Right lung (tissue), 5 donors: ENCODE measurements around the gene TCF7. TPM values are rescaled to one million over a fixed set of nuclear protein-coding genes. Genes with fewer than 3 reads are reported as not detected.

Source experiments
- DNase-seq, 2 donors: peaks; one replicate each; pipeline ENCODE4 v3.0.0-alpha.2; 2013
- polyA plus RNA-seq, 5 donors: library from polyadenylated mRNA; unstranded; fragments of 120-200 nt; gene quantifications; one replicate each; pipeline versions ENCODE4 v1.2.1 to v1.2.3, GENCODE V29; 2013; ENCODE audit warnings: inconsistent platforms in 1 of 5, low replicate concordance in 1 of 5; ENCODE audit not compliant: insufficient read length in 5 of 5, insufficient read depth in 1 of 5

The TCF7 gene
- polyA plus RNA-seq, 5 donors: 14.9 to 18.9 (median 16.4) TPM

DNA sequence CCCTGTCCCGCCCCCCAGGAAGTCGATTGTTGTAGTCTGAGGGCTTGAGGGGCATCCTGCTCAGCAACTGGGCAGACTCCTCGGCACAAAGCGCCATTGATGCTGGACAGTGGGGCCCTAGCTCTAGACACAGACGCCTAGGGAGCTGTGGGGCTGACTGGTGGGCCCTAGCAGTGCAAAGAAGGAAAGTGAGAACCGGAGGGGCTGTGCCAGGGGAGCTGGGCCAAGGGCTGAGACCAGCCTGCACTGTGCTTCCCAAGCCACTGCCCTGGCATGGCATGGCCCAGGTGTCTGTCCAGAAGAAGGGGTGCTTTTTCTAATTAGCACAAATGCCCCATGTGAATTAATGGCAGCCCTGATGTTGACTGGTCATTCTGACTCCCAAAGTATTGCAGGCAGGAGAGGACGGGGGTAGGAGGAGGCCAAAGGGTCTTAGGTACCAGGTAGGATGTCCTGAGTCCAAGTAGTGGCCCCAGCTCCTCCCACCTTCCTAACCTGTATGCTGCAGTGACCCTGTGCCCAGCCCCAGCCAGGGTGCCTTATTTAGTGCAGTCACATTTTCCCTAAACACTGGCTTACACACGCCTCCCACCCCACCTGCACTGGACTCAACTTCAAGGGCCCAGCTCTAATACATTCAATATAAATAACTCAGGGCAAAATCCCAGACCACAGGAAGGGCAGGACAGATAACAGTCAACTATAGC is 15.9 kb downstream of the TCF7 start:
- no peak for DNase-seq

DNA sequence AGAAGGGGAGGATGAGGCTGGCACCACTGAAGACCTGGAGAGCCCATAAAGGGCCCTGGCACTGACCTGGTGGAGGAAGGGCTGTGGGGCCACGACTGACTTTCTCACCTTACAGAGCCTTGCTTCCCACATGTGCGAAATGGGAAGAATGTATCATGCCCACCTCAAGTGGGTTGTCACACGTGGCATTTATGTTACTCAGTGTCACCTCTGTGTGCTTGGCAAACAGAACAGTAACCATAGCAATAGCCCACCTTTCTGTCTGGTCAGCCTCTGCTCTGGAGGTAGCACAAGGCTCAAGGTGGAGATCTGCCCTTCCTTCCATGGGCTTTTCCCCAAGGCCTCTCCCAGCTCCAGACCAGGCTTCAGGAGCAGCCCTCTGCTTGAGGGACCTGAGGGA is 16.7 kb downstream of the TCF7 start:
- no peak for DNase-seq

DNA sequence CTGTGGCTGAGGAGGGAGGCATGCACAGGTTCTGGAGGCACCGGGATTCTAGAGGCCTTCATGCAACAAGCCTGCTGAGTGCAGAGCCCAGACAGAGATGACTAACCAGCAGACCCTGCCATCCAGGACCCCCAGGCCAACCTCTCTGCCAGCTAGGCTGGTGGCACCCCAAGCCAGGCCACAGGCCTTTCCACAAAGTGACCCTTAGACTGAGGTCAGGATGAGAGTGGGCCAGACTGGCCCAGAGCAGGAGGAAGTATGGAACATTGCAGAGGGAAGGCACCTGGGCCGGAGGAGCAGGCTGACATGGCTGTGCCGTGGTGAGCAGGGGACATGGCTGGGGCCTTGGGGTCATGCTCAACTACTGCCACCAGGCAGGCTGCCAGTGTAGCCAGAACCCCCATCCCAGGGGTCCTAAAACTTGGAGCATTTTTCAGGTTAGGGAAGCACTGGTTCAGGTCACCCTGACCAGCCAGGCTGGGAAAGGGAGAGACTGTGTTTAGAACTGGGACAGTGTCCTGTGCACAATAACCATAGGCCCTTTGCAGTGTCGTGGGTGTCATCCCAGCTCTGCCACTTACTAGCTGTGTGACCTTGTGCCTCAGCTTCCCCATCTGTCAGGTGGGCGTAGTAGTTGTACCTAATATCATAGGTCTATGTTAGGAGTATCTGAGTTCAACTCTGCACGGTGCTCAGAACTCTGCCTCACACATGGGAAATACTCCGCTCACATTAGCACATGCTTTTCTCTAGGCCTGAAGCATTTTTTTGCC is 17.3 kb downstream of the TCF7 start:
- no peak for DNase-seq

DNA sequence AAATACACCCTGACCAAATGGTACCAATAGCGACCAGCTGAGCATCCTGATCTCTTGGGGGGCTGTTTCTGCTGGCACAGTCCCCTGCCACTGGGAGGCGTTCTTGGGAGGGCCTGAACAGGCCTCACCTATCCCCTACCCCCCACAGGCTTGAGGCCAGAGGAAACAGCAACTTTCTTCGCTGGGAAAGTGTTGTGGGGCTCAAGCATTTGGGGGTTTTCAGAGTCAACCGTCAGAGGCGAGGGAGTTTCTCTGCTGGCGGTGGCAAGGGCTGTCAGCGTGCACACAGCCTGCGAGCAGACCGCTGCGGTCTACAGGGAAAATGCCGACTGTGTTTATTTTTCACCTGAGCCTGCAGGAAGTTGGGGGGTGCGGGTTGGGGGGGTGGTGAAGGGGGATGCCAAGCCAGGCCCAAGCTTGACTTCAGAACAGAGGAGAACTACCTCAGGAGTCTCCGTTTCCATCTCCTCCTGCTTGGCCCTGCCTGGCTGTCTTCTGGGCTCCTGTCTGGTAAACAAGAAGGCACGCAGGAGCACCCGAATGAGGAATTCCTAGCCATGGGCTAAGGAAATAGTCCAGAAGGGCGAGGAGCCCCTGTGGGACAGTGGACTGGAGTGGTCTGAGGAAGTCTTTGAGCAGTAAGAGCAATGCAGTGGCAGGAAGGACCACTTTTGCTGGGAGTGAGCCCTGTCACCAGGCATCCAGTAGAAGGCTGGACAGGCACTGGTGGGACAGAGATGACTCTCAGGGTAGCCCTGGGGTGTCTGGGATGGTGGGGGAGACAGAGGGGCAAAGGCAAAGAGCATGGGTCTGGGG is 18.1 kb downstream of the TCF7 start:
- DNase-seq: no peak

DNA sequence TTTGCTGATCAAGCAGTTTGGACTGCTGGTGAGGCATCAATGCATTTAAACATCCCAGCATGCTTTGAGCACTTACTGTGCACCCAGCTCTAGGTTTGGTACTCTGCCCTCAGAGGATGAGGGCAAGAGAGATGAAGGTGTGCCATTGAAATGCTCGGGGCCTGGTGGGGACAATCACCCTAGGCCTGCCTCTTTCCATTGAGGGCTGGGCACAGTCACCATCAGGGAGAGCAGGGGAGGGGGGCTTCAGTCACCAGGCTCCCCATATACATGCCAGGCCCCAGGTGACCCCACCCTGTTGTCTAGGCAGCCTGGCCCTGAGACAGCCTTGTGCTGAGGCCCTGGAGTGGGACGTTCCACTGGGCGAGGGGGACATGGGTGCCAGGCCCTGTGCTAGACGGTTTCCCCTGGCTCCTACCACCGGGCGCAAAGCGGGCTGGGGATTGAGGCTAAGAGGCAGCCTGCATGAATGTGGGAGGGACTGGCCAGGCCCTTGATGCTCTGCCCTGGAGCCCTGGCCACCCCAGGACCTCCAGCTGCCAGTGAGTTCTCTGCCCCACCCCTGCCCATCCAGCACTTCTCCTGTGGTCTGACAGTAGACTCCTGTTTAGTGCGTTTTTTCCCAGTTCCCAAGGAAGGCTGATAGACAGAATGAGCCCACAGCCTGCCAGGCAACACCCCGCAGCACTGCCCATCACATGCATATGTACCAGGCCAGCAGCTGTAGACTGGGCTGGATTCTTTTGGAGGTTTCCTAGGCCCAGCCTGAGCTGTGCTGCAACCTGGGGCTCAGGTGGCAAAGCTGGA is 18.9 kb downstream of the TCF7 start:
- DNase-seq: no peak

DNA sequence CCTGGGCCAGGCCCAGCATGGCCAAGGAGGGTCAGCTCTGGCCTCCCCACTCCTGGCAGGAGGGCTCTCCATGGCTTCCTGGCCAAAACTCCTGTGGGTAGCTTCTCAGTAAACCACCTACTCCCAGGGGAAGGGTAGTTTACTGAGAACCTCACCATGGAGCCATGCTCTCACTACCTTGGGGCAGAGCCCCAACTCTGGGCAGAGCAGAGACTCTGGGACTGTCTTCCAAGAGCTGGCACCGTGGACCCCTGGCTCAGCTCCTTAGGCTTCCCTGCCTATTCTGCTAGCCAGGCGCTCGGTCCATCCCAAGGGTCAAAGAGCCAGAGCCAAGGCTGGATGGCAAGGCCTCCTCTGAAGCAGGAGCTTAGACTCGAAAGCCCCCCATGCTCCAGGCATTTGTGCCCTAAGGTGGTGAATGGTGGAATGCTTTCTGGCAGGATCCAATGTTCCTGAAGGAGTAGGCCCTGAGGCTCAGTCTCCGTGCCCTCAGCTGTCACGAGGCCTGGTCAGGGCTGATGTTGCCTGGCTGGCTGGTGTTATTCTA is 19.6 kb downstream of the TCF7 start:
- no peak for DNase-seq

DNA sequence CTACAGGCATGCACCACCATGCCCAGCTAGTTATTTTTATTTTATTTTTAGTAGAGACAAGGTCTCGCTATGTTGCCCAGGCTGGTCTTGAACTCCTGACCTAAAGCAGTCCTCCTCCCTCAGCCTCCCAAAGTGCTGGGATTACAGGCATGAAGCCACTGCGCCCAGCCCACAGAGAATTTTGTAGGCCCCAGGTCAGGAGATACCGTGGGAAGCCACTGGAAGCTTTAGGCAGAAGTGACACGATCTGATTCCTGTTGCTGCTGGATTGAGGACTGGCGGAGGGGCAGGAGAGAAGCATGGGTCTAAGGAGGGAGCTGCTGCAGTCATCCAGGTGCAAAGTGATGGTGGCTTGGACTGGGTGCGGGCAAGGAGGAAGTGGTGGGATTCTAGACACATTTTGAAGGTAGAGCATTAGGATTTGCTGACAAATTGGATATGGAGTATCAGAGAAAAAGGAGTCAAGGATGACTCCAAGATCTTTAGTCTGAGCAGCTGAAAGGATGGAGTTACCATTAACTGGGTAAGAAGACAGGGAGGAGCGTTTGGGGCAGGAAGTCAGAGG is 20.7 kb downstream of the TCF7 start:
- DNase-seq: no peak

DNA sequence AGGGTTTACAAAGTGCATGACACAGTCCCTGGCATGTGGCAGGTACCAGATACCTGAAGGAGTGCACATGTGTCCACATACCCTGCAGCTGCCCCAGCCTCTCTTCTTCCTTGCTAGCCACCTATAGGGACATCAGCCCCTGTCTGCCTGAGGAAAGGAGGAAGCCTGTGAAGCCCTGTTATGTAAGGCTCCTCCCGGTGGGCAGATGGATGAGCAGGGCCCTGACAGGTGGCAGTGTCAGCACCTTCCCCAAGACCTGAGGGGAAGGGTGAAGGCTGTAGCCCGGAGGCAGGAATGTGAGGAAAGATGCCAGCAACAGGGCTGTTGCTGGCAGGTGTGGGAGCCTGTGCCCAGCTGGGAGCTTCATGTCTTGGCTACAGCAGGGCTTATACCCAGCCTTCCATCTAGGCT is 21.7 kb downstream of the TCF7 start:
- DNase-seq: no peak

DNA sequence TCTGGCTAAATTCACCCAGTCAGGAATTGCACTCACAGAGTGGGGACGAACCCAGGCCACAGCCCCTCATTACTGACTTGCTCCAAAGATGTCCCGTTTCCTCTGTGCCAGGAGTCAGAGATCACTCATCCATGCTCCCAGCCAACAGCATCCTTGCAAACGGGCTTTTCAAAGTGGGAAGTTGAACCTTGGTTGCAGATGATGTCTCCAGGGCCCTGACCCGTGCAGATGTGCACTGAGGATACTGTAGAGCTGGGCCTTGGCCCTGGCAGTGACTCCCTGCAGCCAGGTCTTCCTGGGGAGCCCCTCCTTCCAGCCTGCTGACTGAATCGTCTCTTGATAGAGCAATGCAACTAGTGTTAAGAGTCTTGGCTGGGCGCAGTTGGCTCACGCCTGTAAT is 22.3 kb downstream of the TCF7 start:
- no peak for DNase-seq

DNA sequence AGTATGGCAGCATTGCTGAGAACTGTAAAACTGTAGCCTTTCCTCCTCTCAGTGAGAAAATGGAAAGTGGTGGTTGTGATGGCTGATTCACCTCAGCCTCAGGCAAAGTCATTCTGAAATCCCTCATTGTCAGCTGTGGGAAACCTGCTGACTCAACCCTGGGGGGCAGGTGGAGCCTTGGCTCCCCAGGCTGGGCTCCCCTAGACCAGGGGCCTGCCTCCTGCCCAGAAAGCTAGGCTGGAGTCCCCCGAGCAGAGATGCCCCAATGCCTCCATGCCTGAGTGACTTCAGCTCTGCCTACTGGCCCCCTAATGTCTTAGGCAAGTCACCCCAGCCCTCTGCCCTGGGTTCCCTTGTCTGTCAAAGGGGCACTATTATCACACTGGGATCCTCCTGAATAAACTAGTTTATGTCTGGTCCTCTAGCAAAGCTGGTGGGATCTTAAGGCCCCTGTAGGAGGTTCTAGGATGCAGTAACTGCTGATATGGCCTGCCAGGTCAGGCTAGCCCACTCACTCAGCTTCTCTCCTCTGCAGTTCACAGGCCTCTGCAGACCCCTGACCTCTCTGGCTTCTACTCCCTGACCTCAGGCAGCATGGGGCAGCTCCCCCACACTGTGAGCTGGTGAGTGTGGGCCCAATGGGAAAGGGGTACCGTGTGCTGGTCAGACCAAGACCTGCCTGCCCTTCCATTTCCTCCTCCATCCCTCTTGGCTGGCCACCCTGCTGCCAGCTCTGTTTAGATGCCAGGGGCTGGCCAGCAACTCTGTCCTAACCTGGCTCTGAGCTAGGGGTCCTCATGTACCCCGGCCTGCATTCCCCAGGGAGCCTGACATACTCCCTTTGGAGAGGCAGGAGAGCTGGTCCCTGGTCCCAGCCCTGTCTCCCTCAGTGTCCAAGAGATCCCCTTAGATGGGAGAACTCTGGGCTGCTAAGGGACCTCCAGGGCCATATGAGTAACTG is 24.2 kb downstream of the TCF7 start:
- no peak for DNase-seq

DNA sequence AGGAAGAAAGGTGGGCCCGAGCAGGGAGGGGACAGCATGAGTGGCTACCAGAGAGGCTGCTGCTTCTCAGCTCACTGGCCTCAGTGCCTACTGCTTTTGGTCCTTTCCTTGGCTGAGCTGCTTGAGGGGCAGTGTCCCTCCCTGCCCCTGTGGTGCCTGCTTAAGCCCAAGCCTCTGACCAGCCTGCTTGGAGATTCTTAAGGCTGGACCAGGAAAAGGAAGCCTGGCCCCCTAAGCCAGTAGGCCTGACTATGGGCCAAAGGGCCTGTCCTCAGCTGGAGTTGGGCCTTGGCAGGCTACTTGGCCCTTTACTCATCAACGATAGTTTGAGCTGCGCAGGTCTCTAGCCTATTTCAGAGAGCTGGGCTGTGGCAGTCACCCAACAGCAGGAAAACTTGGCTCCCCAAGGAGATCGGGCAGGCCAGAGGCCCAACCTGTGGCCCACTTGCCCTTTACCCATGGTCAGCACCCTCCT is 24.9 kb downstream of the TCF7 start:
- DNase-seq: no peak

DNA sequence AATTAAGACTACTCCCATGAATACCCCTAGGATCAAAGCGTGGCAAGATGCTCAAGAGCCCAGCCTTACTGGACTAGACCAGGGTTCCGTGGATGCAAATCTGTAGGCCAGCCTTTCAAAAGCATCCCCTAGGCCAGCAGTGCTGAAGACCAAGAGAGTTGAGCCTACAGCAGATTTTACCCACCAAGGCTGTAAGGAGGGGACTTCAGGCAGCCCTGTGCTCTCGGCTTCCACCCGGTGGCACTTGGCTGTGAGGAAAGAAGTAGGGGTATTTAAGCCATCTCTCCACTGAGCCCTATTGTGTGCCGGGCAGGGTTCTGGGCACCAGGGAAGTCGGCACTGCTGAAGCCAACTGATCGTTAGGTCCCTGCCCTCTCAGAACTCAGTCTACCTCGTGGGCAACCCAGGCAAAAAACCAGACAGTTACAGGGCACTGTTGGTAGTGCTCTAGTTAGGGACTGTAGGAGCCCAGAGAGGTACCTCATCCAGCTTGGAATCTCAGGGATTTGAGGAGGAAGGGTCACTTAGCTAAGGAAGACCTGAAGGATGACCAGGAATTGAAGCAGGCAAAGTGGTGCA is 25.5 kb downstream of the TCF7 start:
- DNase-seq: no peak

DNA sequence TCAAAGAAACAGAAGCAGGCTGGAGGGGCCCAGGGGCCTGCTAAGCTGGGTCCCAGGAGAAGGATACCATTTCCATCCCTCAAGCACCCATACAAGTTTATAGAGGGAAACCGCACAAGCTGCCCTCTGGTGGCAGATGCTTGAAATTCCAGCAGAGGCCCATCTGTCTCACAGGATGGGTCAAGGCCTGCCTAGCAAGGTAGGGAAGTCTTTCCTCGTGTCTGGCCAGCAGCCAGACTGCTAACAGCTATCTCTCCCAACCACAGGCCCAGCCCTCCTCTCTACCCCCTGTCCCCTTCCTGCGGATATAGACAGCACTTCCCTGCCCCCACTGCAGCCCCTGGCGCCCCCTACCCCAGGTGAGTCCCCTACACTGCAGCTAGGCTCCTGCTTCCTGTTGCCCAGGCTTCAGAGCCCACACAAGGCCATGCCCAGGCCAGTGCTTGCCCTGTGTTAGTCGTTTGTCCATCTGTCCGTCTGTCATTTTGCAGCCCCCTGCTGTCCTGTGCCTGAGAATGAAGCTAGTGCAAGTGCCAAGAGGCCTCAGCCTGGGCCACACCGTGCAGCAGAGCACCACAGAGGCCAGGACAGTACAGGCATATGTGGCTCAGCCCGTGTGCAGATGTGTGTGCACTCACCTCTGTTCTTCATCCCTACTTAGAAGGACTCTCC is 26.2 kb downstream of the TCF7 start:
- no peak for DNase-seq

DNA sequence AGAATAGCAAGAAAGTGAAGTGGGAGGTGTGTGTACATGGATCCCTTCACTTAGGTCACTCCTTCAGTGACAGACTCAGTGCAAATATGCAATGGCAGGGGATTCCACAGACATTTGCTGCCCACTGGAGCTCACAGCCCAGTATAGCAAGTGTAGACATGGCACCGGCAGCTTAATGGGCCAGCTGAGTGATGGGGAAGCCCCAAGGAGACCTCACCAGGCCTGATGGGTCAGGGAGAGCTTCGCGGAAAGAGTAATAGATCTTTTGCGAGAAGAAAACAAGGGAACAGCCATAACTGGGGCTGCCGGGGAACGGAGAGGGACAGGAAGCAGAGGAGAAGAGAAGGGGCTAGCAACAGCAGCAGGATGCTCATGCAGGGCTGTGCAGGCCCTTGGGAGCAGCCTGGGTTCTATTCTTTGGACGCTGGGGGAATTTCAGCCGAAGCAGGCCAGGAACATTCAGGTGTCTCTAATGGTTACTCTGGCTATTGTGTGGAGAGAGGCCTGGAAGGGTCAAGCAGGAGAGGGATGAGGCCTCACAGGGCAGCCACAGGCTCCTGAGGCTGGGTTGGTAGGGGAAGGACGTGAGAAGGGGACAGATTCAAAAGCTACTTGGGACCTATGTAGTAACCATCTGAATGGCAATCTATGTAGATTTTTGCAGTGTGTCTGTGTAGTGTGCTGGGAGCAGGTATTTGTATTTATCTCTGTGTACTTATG is 27.0 kb downstream of the TCF7 start:
- no peak for DNase-seq

DNA sequence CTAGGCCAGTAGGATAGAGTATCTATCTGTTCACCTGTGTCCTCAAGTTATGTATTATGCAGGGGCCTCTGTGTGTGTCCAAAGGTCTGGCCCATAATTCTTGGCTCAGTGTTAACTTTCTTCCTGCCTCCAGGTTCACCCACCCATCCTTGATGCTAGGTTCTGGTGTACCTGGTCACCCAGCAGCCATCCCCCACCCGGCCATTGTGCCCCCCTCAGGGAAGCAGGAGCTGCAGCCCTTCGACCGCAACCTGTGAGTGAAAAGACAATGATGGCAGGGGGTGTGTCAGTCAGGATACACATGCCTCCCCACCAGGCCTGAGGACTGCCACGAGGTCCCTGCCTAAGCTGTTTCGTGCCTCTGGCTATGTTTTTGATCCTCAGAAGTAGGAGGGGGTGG is 27.6 kb downstream of the TCF7 start:
- no peak for DNase-seq

DNA sequence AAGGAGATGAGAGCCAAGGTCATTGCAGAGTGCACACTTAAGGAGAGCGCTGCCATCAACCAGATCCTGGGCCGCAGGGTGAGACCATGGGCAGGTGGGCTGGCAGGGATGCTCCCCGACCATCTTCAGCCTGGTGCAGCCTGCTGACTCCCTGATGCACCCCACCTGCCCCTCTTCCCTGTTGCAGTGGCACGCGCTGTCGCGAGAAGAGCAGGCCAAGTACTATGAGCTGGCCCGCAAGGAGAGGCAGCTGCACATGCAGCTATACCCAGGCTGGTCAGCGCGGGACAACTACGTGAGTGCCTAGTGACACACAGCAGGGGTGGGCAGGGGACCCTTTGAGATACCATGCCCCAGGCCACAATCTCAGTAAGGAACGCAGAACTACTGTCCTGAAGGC is 28.3 kb downstream of the TCF7 start:
- DNase-seq: no peak

DNA sequence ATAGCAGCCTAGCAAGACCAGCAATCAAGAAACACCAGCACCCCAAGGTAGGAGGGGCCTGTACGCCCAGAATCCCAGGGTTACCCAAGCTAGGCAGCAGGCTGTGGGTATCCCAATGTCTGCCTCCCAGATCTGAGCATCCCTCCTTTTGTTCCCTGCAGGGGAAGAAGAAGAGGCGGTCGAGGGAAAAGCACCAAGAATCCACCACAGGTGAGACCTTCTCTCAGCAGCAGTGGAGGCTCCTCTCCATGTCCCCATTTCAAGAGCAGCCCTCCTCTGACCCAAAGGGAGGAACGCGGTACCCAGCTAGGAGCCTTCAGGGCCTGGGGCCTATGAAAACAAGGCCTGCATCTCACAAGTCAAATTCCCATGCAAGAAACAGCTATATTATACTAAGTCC is 28.9 kb downstream of the TCF7 start:
- DNase-seq: no peak
